ENCODE measurements around the gene CYP27A1. TPM values are rescaled to one million over a fixed set of nuclear protein-coding genes. Genes with fewer than 3 reads are reported as not detected.

The CYP27A1 gene
- total RNA-seq, 1 donor, result 25.0 TPM

- TF ChIP-seq CTCF (IDR thresholded peaks at IDR 0.05; ENCODE audit: extremely low read depth, low read depth, low read length), result no peak
These were observed 23.7 kb downstream of the CYP27A1 start for GRCh38 chr2:218805627-218806026.

GRCh38 chr2:218806346-218806978 is 24.5 kb downstream of the CYP27A1 start:
- TF ChIP-seq CTCF (IDR thresholded peaks at IDR 0.05; ENCODE audit: extremely low read depth, low read depth, low read length), result no peak
- DNase-seq (ENCODE audit: insufficient read length, low spot score, missing footprints), result peak; percentile 94
- Histone ChIP-seq H3K27me3 (ENCODE audit: insufficient read depth, low read length) (peaks cover 13% of the 10 kb centered on the region), H3K9me3 (ENCODE audit: low read depth, low read length) (no peaks in the 10 kb centered on the region), H3K79me2 (ENCODE audit: insufficient read depth, low read length) (no peaks in the 10 kb centered on the region), H3K4me2 (ENCODE audit: insufficient read depth, low read length) (peak overlapping the region; percentile 51), H3K36me3 (ENCODE audit: insufficient read depth, low read length) (no peaks in the 10 kb centered on the region), H4K20me1 (ENCODE audit: insufficient read depth, low read length) (peaks cover 2% of the 10 kb centered on the region), H3K4me3 (ENCODE audit: insufficient read depth, low read length) (no peak overlapping the region), H2AFZ (ENCODE audit: low read length) (no peak overlapping the region), H3K27ac (ENCODE audit: low read depth, low read length) (peak overlapping the region; percentile 83), H3K4me1 (ENCODE audit: insufficient read depth, low read length) (peaks cover 16% of the 10 kb centered on the region)

More at GRCh38 chr2:218805627-218806026, 23.7 kb downstream of the CYP27A1 start:
- Histone ChIP-seq H3K27me3 (ENCODE audit: insufficient read depth, low read length) (peaks cover 13% of the 10 kb centered on the region), H2AFZ (ENCODE audit: low read length) (peak overlapping the region; percentile 20), H3K4me2 (ENCODE audit: insufficient read depth, low read length) (peak overlapping the region; percentile 51), H4K20me1 (ENCODE audit: insufficient read depth, low read length) (no peaks in the 10 kb centered on the region), H3K9me3 (ENCODE audit: low read depth, low read length) (no peaks in the 10 kb centered on the region), H3K4me1 (ENCODE audit: insufficient read depth, low read length) (peaks cover 16% of the 10 kb centered on the region), H3K27ac (ENCODE audit: low read depth, low read length) (peak overlapping the region; percentile 83), H3K4me3 (ENCODE audit: insufficient read depth, low read length) (no peak overlapping the region), H3K36me3 (ENCODE audit: insufficient read depth, low read length) (no peaks in the 10 kb centered on the region), H3K79me2 (ENCODE audit: insufficient read depth, low read length) (no peaks in the 10 kb centered on the region)
- no peak for DNase-seq (ENCODE audit: insufficient read length, low spot score, missing footprints)

DNA sequence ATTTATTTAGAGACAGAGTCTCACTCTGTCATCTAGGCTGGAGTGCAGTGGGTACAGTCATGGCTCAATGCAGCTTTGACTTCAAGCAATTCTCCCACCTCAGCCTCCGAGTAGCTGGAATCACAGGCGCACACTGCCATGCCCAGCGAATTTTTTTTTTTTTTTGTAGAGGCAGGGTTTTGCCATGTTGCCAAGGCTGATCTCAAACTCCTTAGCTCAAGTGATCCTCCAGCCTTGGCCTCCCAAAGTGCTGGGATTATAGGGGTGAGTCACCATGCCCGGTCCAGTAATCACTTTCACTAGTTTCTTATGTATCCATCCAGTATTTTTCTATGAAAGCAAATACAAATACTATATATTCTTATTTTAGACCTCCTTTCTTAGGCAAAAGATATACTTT is 25.7 kb downstream of the CYP27A1 start:
- H3K4me1 ChIP-seq (ENCODE audit: insufficient read depth, low read length), result peaks cover 16% of the 10 kb centered on the region
- no peaks in the 10 kb centered on the region for H3K79me2 ChIP-seq (ENCODE audit: insufficient read depth, low read length)
- no peaks in the 10 kb centered on the region for H3K9me3 ChIP-seq (ENCODE audit: low read depth, low read length)
- H3K4me2 ChIP-seq (ENCODE audit: insufficient read depth, low read length), result no peak overlapping the region
- H2AFZ ChIP-seq (ENCODE audit: low read length), result no peak overlapping the region
- H3K27ac ChIP-seq (ENCODE audit: low read depth, low read length), result no peak overlapping the region
- no peak for TF ChIP-seq CTCF (IDR thresholded peaks at IDR 0.05; ENCODE audit: extremely low read depth, low read depth, low read length)
- peaks cover 3% of the 10 kb centered on the region for H4K20me1 ChIP-seq (ENCODE audit: insufficient read depth, low read length)
- H3K36me3 ChIP-seq (ENCODE audit: insufficient read depth, low read length), result no peaks in the 10 kb centered on the region
- H3K27me3 ChIP-seq (ENCODE audit: insufficient read depth, low read length), result peaks cover 13% of the 10 kb centered on the region
- H3K4me3 ChIP-seq (ENCODE audit: insufficient read depth, low read length), result no peak overlapping the region
- DNase-seq (ENCODE audit: insufficient read length, low spot score, missing footprints), result no peak

DNA sequence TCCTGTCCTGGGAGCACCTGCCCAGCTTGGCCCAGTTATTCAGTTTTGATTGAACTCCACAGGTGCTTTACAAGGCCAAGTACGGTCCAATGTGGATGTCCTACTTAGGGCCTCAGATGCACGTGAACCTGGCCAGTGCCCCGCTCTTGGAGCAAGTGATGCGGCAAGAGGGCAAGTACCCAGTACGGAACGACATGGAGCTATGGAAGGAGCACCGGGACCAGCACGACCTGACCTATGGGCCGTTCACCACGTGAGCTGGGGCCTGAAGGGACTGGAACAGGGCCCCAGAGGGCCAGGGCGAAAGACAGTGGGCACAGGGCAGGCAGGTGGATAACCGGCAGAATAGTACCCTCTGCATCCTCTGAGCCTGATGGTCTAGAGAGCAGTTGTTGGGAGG is 27.6 kb downstream of the CYP27A1 start:
- no peak overlapping the region for H2AFZ ChIP-seq (ENCODE audit: low read length)
- peaks cover 13% of the 10 kb centered on the region for H3K27me3 ChIP-seq (ENCODE audit: insufficient read depth, low read length)
- peaks cover 16% of the 10 kb centered on the region for H3K4me1 ChIP-seq (ENCODE audit: insufficient read depth, low read length)
- no peak overlapping the region for H3K4me2 ChIP-seq (ENCODE audit: insufficient read depth, low read length)
- no peak overlapping the region for H3K27ac ChIP-seq (ENCODE audit: low read depth, low read length)
- no peaks in the 10 kb centered on the region for H3K36me3 ChIP-seq (ENCODE audit: insufficient read depth, low read length)
- H3K79me2 ChIP-seq (ENCODE audit: insufficient read depth, low read length), result no peaks in the 10 kb centered on the region
- no peak for TF ChIP-seq CTCF (IDR thresholded peaks at IDR 0.05; ENCODE audit: extremely low read depth, low read depth, low read length)
- H4K20me1 ChIP-seq (ENCODE audit: insufficient read depth, low read length), result peaks cover 3% of the 10 kb centered on the region
- DNase-seq (ENCODE audit: insufficient read length, low spot score, missing footprints), result no peak
- H3K4me3 ChIP-seq (ENCODE audit: insufficient read depth, low read length), result no peak overlapping the region
- H3K9me3 ChIP-seq (ENCODE audit: low read depth, low read length), result no peaks in the 10 kb centered on the region

Data from osteoblast (primary cell).